Upper lobe of left lung (tissue), 4 donors: Measurements from ENCODE around the gene UGT1A9.
"Not testable (repeated sequence)": the region's sequence is repeated elsewhere in the genome, so short reads cannot be mapped to it uniquely, and the experiment has no call there.

Source experiments
- CTCF ChIP-seq, 6 experiments: fragments of 450-650 bp in 4 of 6; fragments of 200-600 bp in 2 of 6; sonication (generic) in 2 of 6; IDR thresholded peaks; one replicate each; pipeline ENCODE4 v1.5.1; 2016 to 2019; ENCODE audit warnings: antibody characterized with exemption in 6 of 6
- EP300 ChIP-seq, 4 donors: sonication (generic); formaldehyde crosslinking; IDR thresholded peaks; one replicate each; pipeline ENCODE4 v1.5.1; 2017; ENCODE audit warnings: antibody characterized with exemption in 4 of 4, control low read depth in 2 of 4
- POLR2A ChIP-seq, 4 donors: fragments of 450-650 bp; IDR thresholded peaks; one replicate each; pipeline ENCODE4 v1.5.1; 2016 to 2017; ENCODE audit warnings: antibody characterized with exemption in 4 of 4, mild to moderate bottlenecking in 2 of 4

GRCh38 chr2:233636306-233636705 lies 35.4 kb upstream of the UGT1A9 start, which contains the start of gene UGT1A10:
- not testable (repeated sequence) for TF ChIP-seq CTCF, POLR2A, EP300 (IDR thresholded peaks at IDR 0.05)
